ENCODE results near the gene ATL2.

DNA sequence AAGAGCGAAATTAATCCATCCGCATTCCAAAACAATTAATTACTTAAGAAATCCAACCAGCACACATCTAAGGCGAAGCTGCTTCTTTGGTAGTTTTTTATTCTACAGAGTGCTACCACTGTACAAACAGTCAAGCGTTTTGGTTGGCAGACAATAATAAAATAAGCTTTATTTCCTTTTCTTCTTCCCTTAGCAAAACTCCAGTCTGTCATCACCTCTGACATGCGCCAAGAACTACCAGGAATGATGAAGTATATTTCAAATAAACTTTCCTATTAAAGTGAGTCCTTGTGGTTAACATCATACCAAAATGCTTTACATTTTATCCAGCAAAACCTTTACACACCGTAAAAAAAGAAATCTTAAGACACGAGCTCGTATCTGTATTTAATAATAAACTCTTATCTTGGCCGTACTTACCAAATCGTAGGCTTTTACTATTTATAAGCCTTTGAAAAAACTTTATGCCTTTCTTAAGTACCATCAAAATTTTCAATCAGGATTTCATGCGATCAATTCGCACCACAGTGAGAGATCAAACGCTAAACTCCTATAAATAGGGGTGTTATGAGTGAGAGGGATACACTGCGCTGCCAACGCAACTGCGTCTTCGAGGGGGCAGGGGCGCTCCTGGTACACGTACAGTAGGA is 1.3 kb downstream of the ATL2 start:
- no peak for TF ChIP-seq FOXM1 (IDR thresholded peaks at IDR 0.05; ENCODE audit: borderline replicate concordance, low read depth)
- TF ChIP-seq EP300 (IDR thresholded peaks at IDR 0.05; ENCODE audit: borderline replicate concordance) = no peak
- no peak for TF ChIP-seq REST (IDR thresholded peaks at IDR 0.05; ENCODE audit: low read depth)
